Stimulated activated CD4-positive, alpha-beta T cell treated with anti-CD3 and anti-CD28 coated beads, TNF-alpha, amount 100 ng/mL, for 48 hours (primary cell): Measurements from ENCODE around the gene CDK13.

Experiments used
- DNase-seq, 3 donors: peaks; one replicate each; pipeline ENCODE4 v3.0.0-alpha.2; 2020; ENCODE audit warnings: low read depth in 3 of 3

CDK13 gene

DNA sequence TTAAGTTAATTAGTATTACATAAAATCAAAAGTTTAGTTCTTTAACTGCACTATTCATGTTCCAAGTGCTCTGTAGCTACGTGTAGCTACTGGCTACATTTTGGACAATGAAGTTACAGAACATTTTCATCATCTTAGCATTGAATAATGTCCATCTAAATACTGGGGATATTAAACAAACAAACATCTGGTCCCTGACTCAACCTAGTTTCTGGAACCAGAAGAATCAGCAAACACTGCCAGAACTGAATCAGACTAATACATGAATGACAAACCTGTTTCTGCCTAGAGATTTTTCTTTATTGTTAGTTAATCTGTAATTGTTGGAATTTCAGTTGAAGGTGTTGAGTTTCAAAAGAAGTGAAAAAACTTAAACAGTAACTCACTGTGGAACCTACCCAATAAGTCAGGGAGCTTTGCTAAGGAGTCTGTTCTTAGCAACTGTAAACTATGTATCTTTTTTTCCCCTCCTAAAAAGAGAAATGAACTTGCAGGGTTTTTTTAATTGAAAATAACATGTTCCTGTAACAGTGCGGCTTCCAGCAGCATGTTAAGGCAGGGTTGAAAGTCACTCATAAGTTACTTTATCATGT is 58.3 kb downstream of the CDK13 start:
- no peak for DNase-seq

DNA sequence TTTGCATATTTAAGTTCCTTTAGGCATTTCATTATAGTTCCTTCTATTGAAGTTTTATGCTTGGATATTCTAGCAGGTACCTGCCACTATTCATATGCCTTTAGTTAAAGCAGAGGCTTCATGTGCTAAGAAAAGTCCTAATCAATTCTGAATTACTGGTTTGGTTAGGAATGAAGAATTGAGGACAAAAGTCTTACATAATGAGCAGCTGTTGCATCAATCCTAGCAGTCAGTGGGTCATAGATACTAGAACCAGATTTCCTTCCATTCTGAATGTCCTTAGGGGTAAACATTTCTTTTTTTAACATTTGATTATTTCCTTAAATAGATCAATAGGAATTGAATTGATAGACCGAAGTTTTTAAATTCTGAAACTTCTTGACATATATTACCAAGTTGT is 59.2 kb downstream of the CDK13 start:
- no peak for DNase-seq

DNA sequence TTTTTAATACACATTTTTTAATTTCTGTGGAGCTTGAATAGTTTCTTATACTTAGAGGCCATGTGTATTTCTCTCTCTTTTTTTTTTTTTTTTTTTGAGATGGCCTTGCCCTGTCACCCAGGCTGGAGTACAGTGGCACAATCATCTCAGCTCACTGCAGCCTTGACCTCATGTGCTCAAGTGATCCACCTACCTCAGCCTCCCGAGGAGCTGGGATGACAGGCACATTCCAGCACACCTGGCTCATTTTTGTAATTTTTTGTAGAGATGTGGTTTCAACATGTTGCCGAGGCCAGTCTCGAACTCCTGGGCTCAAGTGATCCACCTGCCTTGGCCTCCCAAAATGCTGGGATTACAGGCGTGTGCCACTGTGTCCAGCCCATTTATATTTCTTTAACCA is 64.3 kb downstream of the CDK13 start:
- no peak for DNase-seq

DNA sequence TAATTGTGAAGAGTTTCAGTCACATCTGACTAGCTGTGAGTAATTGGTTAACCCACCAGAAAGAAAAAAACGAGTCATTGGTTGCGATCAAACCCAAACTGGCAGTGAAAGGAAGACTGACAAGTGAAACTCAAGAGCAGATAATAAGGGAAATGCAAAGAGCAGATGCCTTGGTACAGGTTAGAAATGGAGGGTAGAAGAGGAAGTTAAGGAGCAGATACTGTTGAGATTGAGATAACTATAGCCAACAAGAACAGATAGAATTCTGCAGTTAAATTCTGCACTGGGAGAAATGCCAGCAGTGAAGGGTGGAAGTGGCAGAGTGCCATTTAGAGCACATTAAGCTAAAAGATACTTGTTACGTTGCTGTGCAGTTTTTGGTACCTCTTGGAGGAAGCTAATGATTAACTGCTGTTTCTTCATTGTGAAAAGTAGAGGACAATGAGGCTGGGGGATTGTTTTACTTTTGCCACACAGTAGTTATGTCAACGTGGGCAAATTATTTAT is 65.8 kb downstream of the CDK13 start:
- DNase-seq = no peak

DNA sequence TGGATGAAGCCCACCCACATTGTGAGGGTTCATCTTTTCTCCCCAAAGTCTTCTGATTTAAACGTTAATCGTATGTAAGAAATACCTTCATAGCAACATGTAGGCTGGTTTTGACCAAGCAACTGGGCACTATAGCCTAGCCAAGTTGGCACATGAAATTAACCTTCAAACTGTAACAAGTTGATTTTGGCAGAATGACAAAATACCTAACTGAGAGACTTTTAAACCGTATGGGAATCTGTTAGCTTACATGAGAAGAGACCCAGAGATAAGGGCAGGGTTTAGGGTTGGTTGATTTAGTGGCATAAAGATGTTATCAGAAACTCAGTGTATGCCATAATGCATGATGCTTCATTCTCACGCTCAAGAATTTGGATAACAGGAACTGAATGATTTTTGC is 69.5 kb downstream of the CDK13 start:
- DNase-seq = no peak

GRCh38 chr7:40024048-40024447 is 74.0 kb downstream of the CDK13 start:
- no peak for DNase-seq

DNA sequence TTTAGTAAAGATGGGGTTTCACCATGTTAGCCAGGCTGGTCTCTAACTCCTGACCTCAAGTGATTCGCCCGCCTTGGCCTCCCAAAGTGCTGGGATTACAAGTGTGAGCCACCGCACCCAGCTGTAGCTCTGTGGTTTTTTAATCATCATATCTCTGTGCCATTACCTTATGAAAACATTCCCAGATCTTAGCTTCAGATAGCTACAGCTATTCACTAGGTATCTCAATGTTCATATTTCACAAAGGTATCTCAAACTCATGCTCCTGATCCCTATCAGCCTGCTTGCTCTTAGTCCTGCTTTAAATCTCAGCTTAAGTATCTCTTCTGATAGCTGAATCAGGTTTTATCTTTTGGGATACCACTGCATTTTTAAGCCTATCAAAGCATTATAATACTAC is 74.8 kb downstream of the CDK13 start:
- no peak for DNase-seq

DNA sequence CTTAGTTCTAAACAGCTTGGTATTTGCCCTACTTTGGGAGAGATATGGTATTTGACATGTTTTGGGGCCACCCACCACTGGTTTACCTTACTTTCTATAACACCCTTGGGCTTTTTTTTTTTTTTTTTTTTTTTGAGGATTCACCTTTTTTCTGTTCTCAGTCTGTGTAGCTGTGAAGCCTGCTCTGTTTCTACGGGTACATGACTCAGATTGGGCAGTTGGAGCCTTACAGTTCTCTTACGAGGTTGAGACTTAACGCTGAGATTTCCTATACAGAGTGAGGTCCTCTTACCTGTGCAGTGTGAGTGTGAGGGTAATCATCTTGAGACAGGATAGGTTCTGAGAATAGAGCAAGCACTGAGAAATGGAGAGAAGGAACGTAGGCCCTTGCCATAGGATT is 77.5 kb downstream of the CDK13 start:
- DNase-seq = no peak

GRCh38 chr7:40033826-40034225 is 83.8 kb downstream of the CDK13 start:
- DNase-seq = no peak

- no peak for DNase-seq
Measured at GRCh38 chr7:40041456-40041855, 91.4 kb downstream of the CDK13 start.

DNA sequence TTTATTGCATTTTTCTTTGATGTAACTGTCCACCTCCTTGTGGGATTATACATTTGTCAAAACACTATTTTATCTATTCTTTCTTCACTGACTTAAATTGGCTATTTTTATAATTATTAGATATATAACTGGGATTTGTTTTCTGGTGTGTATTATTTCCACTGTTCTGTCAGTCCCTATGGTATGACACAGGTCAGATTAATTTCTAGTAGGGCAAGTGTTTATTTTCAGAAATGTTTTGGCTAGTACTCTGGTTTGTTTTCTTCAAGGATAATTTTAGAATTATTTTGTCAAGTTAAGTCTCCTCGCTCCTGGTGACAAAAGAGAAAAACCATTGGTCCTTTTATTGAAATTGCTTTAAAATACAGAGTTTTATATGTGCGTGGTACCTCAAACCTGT is 93.1 kb downstream of the CDK13 start:
- DNase-seq = no peak

- DNase-seq = no peak
Measured at GRCh38 chr7:40047661-40048060, 97.6 kb downstream of the CDK13 start.

DNA sequence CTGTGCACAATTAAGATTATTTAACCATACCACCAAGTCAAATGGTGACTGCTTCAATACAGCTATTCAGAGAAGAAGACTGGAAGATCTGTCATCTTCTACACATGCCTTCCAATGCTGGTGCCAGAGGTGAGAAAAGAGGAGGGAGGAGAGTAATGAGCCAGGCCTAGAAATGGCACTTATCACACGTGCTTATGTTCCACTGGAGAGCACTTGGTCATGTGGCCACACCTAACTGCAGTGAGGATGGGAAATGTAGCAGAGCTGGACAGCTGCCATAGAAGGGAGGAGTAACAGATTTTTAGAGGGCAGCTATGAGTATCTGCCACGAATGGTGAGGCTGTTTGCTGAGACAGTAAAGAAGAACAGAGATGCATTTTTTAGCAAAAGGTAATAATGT is 107.2 kb downstream of the CDK13 start:
- DNase-seq = no peak

DNA sequence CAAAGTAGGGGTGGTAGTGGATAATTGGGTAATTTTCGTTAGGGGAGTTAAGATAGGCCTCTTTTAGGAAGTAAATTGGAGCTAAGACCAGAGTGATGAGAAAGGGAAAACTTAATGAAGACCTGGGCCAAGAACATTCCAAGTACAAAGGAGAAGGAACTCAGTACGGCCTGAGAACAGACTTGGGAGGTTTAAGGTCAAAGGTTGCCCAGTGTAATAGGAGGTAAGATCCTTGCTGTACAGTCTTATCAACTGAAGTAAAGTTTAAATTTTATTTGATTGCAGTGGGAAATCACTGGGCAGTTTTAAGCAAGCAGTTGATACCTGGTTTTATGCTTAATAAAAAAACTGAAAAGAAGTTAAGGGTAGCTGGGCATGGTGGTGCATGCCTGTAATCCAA is 108.0 kb downstream of the CDK13 start:
- DNase-seq = no peak

DNA sequence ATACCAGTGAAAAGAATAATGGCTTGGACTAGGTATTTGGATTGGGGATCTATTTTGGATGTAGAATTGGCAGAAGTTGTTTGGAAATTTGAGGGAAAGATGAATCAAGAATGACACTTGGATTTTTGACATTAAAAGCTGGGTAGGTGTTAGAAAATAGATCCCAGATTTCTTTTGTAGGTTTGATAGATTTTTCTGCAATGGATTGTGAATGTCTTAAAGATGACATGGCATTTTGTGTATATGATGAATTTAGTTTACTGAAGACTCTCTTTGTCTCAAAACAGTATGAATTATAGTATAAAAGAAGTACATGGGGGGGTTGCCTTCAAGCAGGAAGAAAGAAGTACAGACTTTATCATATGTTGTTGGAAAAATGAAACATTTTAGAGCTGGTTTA is 108.6 kb downstream of the CDK13 start:
- no peak for DNase-seq

GRCh38 chr7:40059057-40059456 is 109.0 kb downstream of the CDK13 start:
- DNase-seq = no peak

DNA sequence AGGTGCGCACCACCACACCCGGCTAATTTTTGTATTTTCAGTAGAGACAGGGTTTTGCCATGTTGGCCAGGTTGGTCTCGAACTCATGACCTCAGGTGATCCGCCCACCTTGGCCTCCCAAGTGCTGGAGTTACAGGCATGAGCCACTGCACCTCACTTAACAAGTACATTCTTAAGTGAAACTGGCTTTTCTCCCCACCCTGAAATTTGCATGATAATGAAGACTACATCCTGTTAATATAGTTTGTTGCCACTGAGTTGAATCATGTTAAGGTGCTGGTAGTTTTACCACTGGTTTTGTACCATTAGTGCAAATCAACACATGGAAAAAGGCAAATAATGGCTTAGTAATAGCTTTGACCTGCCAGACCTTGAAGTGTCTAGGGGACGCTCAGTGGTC is 122.2 kb downstream of the CDK13 start:
- DNase-seq = no peak

- no peak for DNase-seq
Measured at GRCh38 chr7:40073239-40073638, 123.2 kb downstream of the CDK13 start.

GRCh38 chr7:40077849-40078248 is 127.8 kb downstream of the CDK13 start:
- no peak for DNase-seq

GRCh38 chr7:40092182-40092581 is 142.1 kb downstream of the CDK13 start:
- DNase-seq = no peak

GRCh38 chr7:40093631-40094350 is 143.7 kb downstream of the CDK13 start:
- no peak for DNase-seq

- no peak for DNase-seq
Measured at GRCh38 chr7:40095230-40095629, 145.2 kb downstream of the CDK13 start.

- DNase-seq = no peak
Measured at GRCh38 chr7:40095695-40096327, 145.8 kb downstream of the CDK13 start.
